IMR-90 (cell line): ENCODE measurements around the gene KBTBD13. TPM values are rescaled to one million over a fixed set of nuclear protein-coding genes. Genes with fewer than 3 reads are reported as not detected.

Experiments
- ATAC-seq: fragments of 200-7000 bp; cut with Tn5 transposase; 2 replicates; pipeline ENCODE4 v1.9.1; 2020; ENCODE audit warnings: low read depth, mild to moderate bottlenecking, moderate library complexity
- BruUV-seq: library from RNA; stranded (reverse); fragments of 400-500 nt; replicated peaks from 2 replicates; lab custom pipeline; 2021; lab: Mats Ljungman, UMichigan
- CTCF ChIA-PET: fragments of 300-600 bp; formaldehyde crosslinking; extraction: SDS; loops from one replicate; lab custom pipeline; 2021; ENCODE audit warnings: antibody characterized with exemption; lab: Yijun Ruan, JAX
- POLR2A ChIA-PET: fragments of 300-600 bp; sonication (Branson Sonifier 250); formaldehyde crosslinking; loops from one replicate; lab custom pipeline; 2022; ENCODE audit warnings: antibody characterized with exemption; ENCODE audit not compliant: unreplicated experiment; lab: Charles Lee
- DNase-seq: peaks from one replicate; pipeline ENCODE4 v3.0.0; 2013
- H2AFZ ChIP-seq: replicated peaks from 2 replicates; pipeline ENCODE3; 2013; ENCODE audit warnings: low read length, mild to moderate bottlenecking; ENCODE audit not compliant: poor library complexity
- H2AK5ac ChIP-seq: 2 replicates; pipeline ENCODE4 v1.6.1; 2013; ENCODE audit warnings: low read depth, low read length, inconsistent platforms
- H2AK9ac ChIP-seq: replicated peaks from 2 replicates; pipeline ENCODE3; 2013; ENCODE audit warnings: mild to moderate bottlenecking, low read depth, low read length, moderate library complexity; ENCODE audit not compliant: poor library complexity
- H2BK120ac ChIP-seq: 2 replicates; pipeline ENCODE4 v1.6.1; 2013; ENCODE audit warnings: low read depth, low read length, inconsistent platforms
- H2BK15ac ChIP-seq: 3 replicates; pipeline ENCODE4 v1.6.1; 2013; ENCODE audit warnings: low read depth, low read length, inconsistent platforms
- H2BK20ac ChIP-seq: 2 replicates; pipeline ENCODE4 v1.6.1; 2013; ENCODE audit warnings: low read depth, mild to moderate bottlenecking, inconsistent platforms, low read length, moderate library complexity
- H2BK5ac ChIP-seq: 2 replicates; pipeline ENCODE4 v1.6.1; 2013; ENCODE audit warnings: mild to moderate bottlenecking, low read depth, low read length, inconsistent platforms; ENCODE audit not compliant: poor library complexity, severe bottlenecking
- H3K14ac ChIP-seq: replicated peaks from 2 replicates; pipeline ENCODE4 v1.6.1; 2013; ENCODE audit warnings: low read depth, low read length, inconsistent platforms
- H3K18ac ChIP-seq: 2 replicates; pipeline ENCODE4 v1.6.1; 2013; ENCODE audit warnings: low read depth, low read length, control low read depth
- H3K23ac ChIP-seq: 2 replicates; pipeline ENCODE4 v1.6.1; 2013; ENCODE audit warnings: low read depth, low read length, inconsistent platforms
- H3K27ac ChIP-seq: 2 replicates; pipeline ENCODE4 v1.5.1; 2013; ENCODE audit warnings: mild to moderate bottlenecking, control low read depth, low read length; ENCODE audit not compliant: insufficient read depth
- H3K27me3 ChIP-seq: 2 replicates; pipeline ENCODE4 v1.6.1; 2013; ENCODE audit warnings: low read length; ENCODE audit not compliant: control insufficient read depth, insufficient read depth
- H3K36me3 ChIP-seq: 2 replicates; pipeline ENCODE4 v1.6.1; 2013; ENCODE audit warnings: low read length, mixed read lengths; ENCODE audit not compliant: control insufficient read depth, insufficient read depth
- H3K4ac ChIP-seq: 2 replicates; pipeline ENCODE4 v1.6.1; 2013; ENCODE audit warnings: low read depth, low read length, inconsistent platforms
- H3K4me1 ChIP-seq: 2 replicates; pipeline ENCODE4 v1.6.1; 2013; ENCODE audit warnings: low read length, mixed read lengths; ENCODE audit not compliant: control insufficient read depth, insufficient read depth
- H3K4me2 ChIP-seq: 2 replicates; pipeline ENCODE4 v1.6.1; 2013; ENCODE audit warnings: low read depth, mild to moderate bottlenecking, control low read depth, low read length, moderate library complexity
- H3K4me3 ChIP-seq: 2 replicates; pipeline ENCODE4 v1.5.1; 2013; ENCODE audit warnings: low read depth, mild to moderate bottlenecking, control low read depth, low read length, moderate library complexity; ENCODE audit not compliant: insufficient read depth
- H3K56ac ChIP-seq: 2 replicates; pipeline ENCODE4 v1.6.1; 2013; ENCODE audit warnings: low read length, inconsistent platforms; ENCODE audit not compliant: insufficient read depth; ENCODE audit errors: extremely low read depth
- H3K79me1 ChIP-seq, 2 experiments: 2 replicates each; pipeline ENCODE4 v1.6.1; 2013; ENCODE audit warnings: low read length in 2 of 2, inconsistent platforms in 1 of 2, low read depth in 1 of 2
- H3K9ac ChIP-seq: 2 replicates; pipeline ENCODE4 v1.6.1; 2013; ENCODE audit warnings: low read depth, low read length, control low read depth
- H3K9me1 ChIP-seq: 2 replicates; pipeline ENCODE4 v1.6.1; 2013; ENCODE audit warnings: low read length, inconsistent platforms; ENCODE audit not compliant: insufficient read depth
- H3K9me3 ChIP-seq: 2 replicates; pipeline ENCODE4 v1.6.1; 2013; ENCODE audit warnings: low read length; ENCODE audit not compliant: control insufficient read depth, insufficient read depth
- H4K20me1 ChIP-seq: 2 replicates; pipeline ENCODE4 v1.6.1; 2013; ENCODE audit warnings: low read length, inconsistent platforms; ENCODE audit not compliant: insufficient read depth
- H4K5ac ChIP-seq: 2 replicates; pipeline ENCODE4 v1.6.1; 2013; ENCODE audit warnings: mild to moderate bottlenecking, low read depth, low read length, control low read depth
- H4K8ac ChIP-seq, 2 experiments: 2 replicates each; pipeline ENCODE4 v1.6.1; 2013; ENCODE audit warnings: low read depth in 2 of 2, low read length in 2 of 2, control low read depth in 1 of 2, inconsistent platforms in 1 of 2
- H4K91ac ChIP-seq: 2 replicates; pipeline ENCODE4 v1.6.1; 2013; ENCODE audit warnings: low read depth, low read length, inconsistent platforms; ENCODE audit not compliant: insufficient read depth
- CEBPB ChIP-seq: IDR thresholded peaks from 2 replicates; pipeline ENCODE4 v1.6.1; 2012; ENCODE audit warnings: low read depth, low read length, improper control_type of control experiment
- CHD1 ChIP-seq: IDR thresholded peaks from 2 replicates; pipeline ENCODE4 v1.6.1; 2012; ENCODE audit warnings: low read depth, low read length, improper control_type of control experiment
- CTCF ChIP-seq: conservative IDR thresholded peaks from 2 replicates; pipeline ENCODE4 v1.5.1; 2012; ENCODE audit warnings: mild to moderate bottlenecking, low read depth, low read length, improper control_type of control experiment
- MAZ ChIP-seq: IDR thresholded peaks from 2 replicates; pipeline ENCODE4 v1.6.1; 2012; ENCODE audit warnings: low read depth, mild to moderate bottlenecking, low read length, improper control_type of control experiment, moderate library complexity, borderline replicate concordance
- NFE2L2 ChIP-seq: fragments of 150-350 bp; IDR thresholded peaks from 2 replicates; pipeline ENCODE4 v1.6.1; 2016; ENCODE audit warnings: low read depth, mild to moderate bottlenecking, low read length
- POLR2A ChIP-seq: IDR thresholded peaks from 2 replicates; pipeline ENCODE4 v1.6.1; 2012; ENCODE audit warnings: mild to moderate bottlenecking, low read depth, low read length
- RAD21 ChIP-seq: IDR thresholded peaks from 2 replicates; pipeline ENCODE4 v1.6.1; 2012; ENCODE audit warnings: low read length, improper control_type of control experiment
- RFX5 ChIP-seq: IDR thresholded peaks from 2 replicates; pipeline ENCODE4 v1.8.0; 2012; ENCODE audit warnings: low read depth, mild to moderate bottlenecking, low read length, moderate library complexity
- SMC3 ChIP-seq: fragments of 150-350 bp; IDR thresholded peaks from 2 replicates; pipeline ENCODE4 v1.6.1; 2016; ENCODE audit warnings: low read depth, mild to moderate bottlenecking, antibody characterized with exemption, low read length, moderate library complexity
- WGBS, 2 experiments: methylation state at CpG; one replicate each; pipeline versions ENCODE4 v1.1.5 to v1.1.7; 2013; ENCODE audit warnings: missing lambda C conversion rate in 2 of 2; ENCODE audit not compliant: insufficient read length in 1 of 2; ENCODE audit errors: extremely low coverage in 2 of 2; 5-methylcytosine and 5-hydroxymethylcytosine counted together
- dilution Hi-C: fragments of 300-500 bp; cut with HindIII; formaldehyde crosslinking; loops from one replicate; pipeline ENCODE4 v1.14.3; 2018; ENCODE audit warnings: low sequenced_read_pairs; ENCODE audit not compliant: unreplicated experiment
- in situ Hi-C: fragments of 300-500 bp; cut with MboI; formaldehyde crosslinking; loops from 3 replicates; pipeline ENCODE4 v1.14.3; 2019; ENCODE audit warnings: low sequenced_read_pairs, inconsistent platforms, mixed read lengths
- intact Hi-C: fragments of 100-400 bp; cut with micrococcal nuclease; formaldehyde crosslinking; loops from 2 replicates; pipeline ENCODE4 v1.10.0; 2022
- polyA plus RNA-seq, 3 experiments: library from polyadenylated mRNA; depleted of rRNA; stranded (reverse); fragments of >200 nt; gene quantifications; 2 replicates each; pipeline ENCODE4 v1.2.3, GENCODE V29; 2012; ENCODE audit warnings: low replicate concordance in 1 of 3
- total RNA-seq: library from RNA; depleted of rRNA; stranded (reverse); fragments of >200 nt; gene quantifications from 2 replicates; pipeline ENCODE4 v1.2.3, GENCODE V29; 2012
- TF ChIP-seq, protein P1 (sequence below): fragments of 150-350 bp; IDR thresholded peaks from 2 replicates; pipeline ENCODE4 v1.6.1; 2016; ENCODE audit warnings: low read depth, mild to moderate bottlenecking, low read length, moderate library complexity, borderline replicate concordance

The KBTBD13 gene
- total and polyA plus RNA-seq, 2 of the 4 experiments (the other 2 are of a cell fraction) = not detected

- WGBS, 2 experiments = no CpG with 5 or more reads among the region's 5 CpGs
- Histone ChIP-seq H3K9me3 (no peaks in the 10 kb centered on the region), H3K18ac (no peak overlapping the region), H2AFZ (no peak overlapping the region), H3K79me1 (peaks cover 8 to 9% of the 10 kb centered on the region in 2 experiments; a peak in 3 of 4 replicates), H2BK20ac (no peak overlapping the region), H3K14ac (no peak overlapping the region), H3K9ac (no peak overlapping the region), H3K4ac (no peak overlapping the region), H3K9me1 (peaks cover 9% of the 10 kb centered on the region; the same call in 1 of the 2 replicates), H3K36me3 (peaks cover 30% of the 10 kb centered on the region), H3K23ac (no peak overlapping the region), H2AK9ac (no peak overlapping the region), H4K5ac (no peak overlapping the region), H3K4me2 (no peak overlapping the region), H2BK5ac (no peak overlapping the region), H4K91ac (no peak overlapping the region), H4K20me1 (peaks cover 10% of the 10 kb centered on the region), H3K4me1 (no peaks in the 10 kb centered on the region), H3K4me3 (no peak overlapping the region), H3K27ac (no peak overlapping the region), H2BK15ac (no peak overlapping the region), H2AK5ac (no peak overlapping the region), H3K27me3 (no peaks in the 10 kb centered on the region), H2BK120ac (no peak overlapping the region), H3K56ac (no peak overlapping the region), H4K8ac (no peak overlapping the region)
- ChIA-PET CTCF (interaction anchor here (0.6 to 0.9 kb wide), 2 partner anchors 14 to 24 kb away, joined by 3 to 6 read pairs; no protein-coding TSS in a partner anchor), POLR2A (no interaction called here)
- TF ChIP-seq RFX5 (no peak), NFE2L2 (no peak), MAZ (no peak), CEBPB (no peak), POLR2A (no peak), CTCF (no peak), SMC3 (no peak), CHD1 (no peak), RAD21 (no peak)
- TF ChIP-seq, protein P1, sequence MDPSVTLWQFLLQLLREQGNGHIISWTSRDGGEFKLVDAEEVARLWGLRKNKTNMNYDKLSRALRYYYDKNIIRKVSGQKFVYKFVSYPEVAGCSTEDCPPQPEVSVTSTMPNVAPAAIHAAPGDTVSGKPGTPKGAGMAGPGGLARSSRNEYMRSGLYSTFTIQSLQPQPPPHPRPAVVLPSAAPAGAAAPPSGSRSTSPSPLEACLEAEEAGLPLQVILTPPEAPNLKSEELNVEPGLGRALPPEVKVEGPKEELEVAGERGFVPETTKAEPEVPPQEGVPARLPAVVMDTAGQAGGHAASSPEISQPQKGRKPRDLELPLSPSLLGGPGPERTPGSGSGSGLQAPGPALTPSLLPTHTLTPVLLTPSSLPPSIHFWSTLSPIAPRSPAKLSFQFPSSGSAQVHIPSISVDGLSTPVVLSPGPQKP = no peak
- dilution Hi-C loops = no loop called here
- intact Hi-C loops = loop anchor here (10.0 kb wide), 1 partner anchor 49 kb away; no protein-coding TSS in a partner anchor
- ATAC-seq = no peak
- no TSS peak for BruUV-seq
- in situ Hi-C loops = no loop called here
- DNase-seq = no peak
Observed at GRCh38 chr15:65115542-65115941, 39.0 kb downstream of the KBTBD13 start.
